ENCODE data around the gene SFXN4. TPM values are rescaled to one million over a fixed set of nuclear protein-coding genes. Genes with fewer than 3 reads are reported as not detected.

SFXN4 gene
- total and polyA plus RNA-seq, 2 of the 13 experiments (the other 11 are each of a cell fraction or from before 2014, with no cell fraction given): 47.7 to 64.9 TPM

DNA sequence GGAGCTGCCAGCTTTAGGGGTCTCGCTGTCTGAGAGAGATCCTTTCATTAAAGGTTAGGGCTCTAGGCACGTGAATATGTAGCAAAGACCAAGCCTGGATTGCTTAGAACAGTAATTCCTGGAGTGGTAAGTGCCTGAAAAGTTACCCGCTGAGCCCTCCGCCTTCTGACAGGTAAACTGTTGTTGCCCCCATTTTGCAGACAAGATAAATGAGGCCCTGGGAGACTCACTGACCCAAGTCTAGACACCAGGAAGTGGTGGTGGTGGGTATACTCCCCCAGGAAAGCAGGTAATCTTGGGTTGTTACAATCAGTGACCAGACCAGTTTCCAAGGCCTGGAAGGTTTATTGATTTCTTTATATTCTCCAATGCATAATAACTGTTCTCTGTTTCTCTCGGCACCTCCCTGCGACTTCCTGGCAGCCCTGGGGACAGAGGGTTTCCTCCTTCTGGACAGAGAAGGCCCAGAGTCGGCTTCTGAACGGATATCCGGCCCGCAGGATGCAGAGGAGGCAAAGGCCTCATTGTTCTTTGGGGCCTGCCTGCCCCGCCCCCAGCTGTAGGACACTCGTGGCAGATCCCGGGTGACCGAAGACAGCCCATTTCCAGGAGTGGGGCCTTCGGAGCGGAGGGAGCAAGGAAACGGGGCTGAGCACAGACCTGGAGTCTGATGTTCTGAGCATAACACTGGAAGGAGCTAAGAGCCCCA lies 40.5 kb upstream of the SFXN4 start (continued):
- peak; percentile 88 for TF ChIP-seq ZFY (CRISPR knock-in tag; IDR thresholded peaks at IDR 0.05)
- no peak for TF ChIP-seq ZNF354B (CRISPR knock-in tag; IDR thresholded peaks at IDR 0.05)
- TF ChIP-seq ZNF30 (CRISPR knock-in tag; IDR thresholded peaks at IDR 0.05): no peak
- peak; percentile 64; the same call in 1 of the 2 replicates for TF ChIP-seq KDM2A (CRISPR knock-in tag; IDR thresholded peaks at IDR 0.05; ENCODE audit: borderline replicate concordance, low read depth)
- TF ChIP-seq ZNF460 (CRISPR knock-in tag; IDR thresholded peaks at IDR 0.05; ENCODE audit: borderline replicate concordance): no peak
- TF ChIP-seq JARID2 (CRISPR knock-in tag; IDR thresholded peaks at IDR 0.05; ENCODE audit: insufficient replicate concordance): no peak
- TF ChIP-seq, protein P1, sequence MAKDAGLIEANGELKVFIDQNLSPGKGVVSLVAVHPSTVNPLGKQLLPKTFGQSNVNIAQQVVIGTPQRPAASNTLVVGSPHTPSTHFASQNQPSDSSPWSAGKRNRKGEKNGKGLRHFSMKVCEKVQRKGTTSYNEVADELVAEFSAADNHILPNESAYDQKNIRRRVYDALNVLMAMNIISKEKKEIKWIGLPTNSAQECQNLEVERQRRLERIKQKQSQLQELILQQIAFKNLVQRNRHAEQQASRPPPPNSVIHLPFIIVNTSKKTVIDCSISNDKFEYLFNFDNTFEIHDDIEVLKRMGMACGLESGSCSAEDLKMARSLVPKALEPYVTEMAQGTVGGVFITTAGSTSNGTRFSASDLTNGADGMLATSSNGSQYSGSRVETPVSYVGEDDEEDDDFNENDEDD (CRISPR knock-in tag; IDR thresholded peaks at IDR 0.05; ENCODE audit: borderline replicate concordance): 0 out of 2 replicates have a peak, but pooled peaks have one; percentile 10
- TF ChIP-seq TEAD3 (CRISPR knock-in tag; optimal IDR thresholded peaks at IDR 0.05; ENCODE audit: borderline replicate concordance): peak; percentile 5
- no peak for TF ChIP-seq STAT5B (CRISPR knock-in tag; IDR thresholded peaks at IDR 0.05)
- TF ChIP-seq AGO1 (IDR thresholded peaks at IDR 0.05; ENCODE audit: low read depth, low read length, poor library complexity, severe bottlenecking): no peak
- TF ChIP-seq ZNF24 (IDR thresholded peaks at IDR 0.05): no peak
- TF ChIP-seq YEATS2 (CRISPR knock-in tag; IDR thresholded peaks at IDR 0.05; ENCODE audit: borderline replicate concordance): peak; percentile 77
- TF ChIP-seq, protein P2, sequence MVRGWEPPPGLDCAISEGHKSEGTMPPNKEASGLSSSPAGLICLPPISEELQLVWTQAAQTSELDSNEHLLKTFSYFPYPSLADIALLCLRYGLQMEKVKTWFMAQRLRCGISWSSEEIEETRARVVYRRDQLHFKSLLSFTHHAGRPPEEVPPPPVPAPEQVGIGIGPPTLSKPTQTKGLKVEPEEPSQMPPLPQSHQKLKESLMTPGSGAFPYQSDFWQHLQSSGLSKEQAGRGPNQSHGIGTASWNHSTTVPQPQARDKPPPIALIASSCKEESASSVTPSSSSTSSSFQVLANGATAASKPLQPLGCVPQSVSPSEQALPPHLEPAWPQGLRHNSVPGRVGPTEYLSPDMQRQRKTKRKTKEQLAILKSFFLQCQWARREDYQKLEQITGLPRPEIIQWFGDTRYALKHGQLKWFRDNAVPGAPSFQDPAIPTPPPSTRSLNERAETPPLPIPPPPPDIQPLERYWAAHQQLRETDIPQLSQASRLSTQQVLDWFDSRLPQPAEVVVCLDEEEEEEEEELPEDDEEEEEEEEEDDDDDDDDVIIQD (CRISPR knock-in tag; IDR thresholded peaks at IDR 0.05; ENCODE audit: low read depth): no peak
- no peak for TF ChIP-seq ZNF333 (CRISPR knock-in tag; IDR thresholded peaks at IDR 0.05; ENCODE audit: borderline replicate concordance)
- peak; percentile 65 for TF ChIP-seq GATAD1 (CRISPR knock-in tag; IDR thresholded peaks at IDR 0.05)
- TF ChIP-seq KLF16 (CRISPR knock-in tag; IDR thresholded peaks at IDR 0.05): no peak
- TF ChIP-seq, protein P3, sequence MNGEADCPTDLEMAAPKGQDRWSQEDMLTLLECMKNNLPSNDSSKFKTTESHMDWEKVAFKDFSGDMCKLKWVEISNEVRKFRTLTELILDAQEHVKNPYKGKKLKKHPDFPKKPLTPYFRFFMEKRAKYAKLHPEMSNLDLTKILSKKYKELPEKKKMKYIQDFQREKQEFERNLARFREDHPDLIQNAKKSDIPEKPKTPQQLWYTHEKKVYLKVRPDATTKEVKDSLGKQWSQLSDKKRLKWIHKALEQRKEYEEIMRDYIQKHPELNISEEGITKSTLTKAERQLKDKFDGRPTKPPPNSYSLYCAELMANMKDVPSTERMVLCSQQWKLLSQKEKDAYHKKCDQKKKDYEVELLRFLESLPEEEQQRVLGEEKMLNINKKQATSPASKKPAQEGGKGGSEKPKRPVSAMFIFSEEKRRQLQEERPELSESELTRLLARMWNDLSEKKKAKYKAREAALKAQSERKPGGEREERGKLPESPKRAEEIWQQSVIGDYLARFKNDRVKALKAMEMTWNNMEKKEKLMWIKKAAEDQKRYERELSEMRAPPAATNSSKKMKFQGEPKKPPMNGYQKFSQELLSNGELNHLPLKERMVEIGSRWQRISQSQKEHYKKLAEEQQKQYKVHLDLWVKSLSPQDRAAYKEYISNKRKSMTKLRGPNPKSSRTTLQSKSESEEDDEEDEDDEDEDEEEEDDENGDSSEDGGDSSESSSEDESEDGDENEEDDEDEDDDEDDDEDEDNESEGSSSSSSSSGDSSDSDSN (CRISPR knock-in tag; IDR thresholded peaks at IDR 0.05): peak; percentile 26; the same call in 1 of the 2 replicates
- TF ChIP-seq HIVEP1 (CRISPR knock-in tag; IDR thresholded peaks at IDR 0.05): peak; percentile 21; the same call in 1 of the 2 replicates
- peak; percentile 81 for TF ChIP-seq SOX5 (CRISPR knock-in tag; IDR thresholded peaks at IDR 0.05; ENCODE audit: borderline replicate concordance)
- TF ChIP-seq, protein P4, sequence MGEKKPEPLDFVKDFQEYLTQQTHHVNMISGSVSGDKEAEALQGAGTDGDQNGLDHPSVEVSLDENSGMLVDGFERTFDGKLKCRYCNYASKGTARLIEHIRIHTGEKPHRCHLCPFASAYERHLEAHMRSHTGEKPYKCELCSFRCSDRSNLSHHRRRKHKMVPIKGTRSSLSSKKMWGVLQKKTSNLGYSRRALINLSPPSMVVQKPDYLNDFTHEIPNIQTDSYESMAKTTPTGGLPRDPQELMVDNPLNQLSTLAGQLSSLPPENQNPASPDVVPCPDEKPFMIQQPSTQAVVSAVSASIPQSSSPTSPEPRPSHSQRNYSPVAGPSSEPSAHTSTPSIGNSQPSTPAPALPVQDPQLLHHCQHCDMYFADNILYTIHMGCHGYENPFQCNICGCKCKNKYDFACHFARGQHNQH (CRISPR knock-in tag; IDR thresholded peaks at IDR 0.05): peak; percentile 65; the same call in 1 of the 2 replicates
- no peak for TF ChIP-seq ZNF589 (CRISPR knock-in tag; conservative IDR thresholded peaks at IDR 0.05)
- TF ChIP-seq HNRNPL (IDR thresholded peaks at IDR 0.05; ENCODE audit: low read depth, low read length): 0 out of 2 replicates have a peak, but pooled peaks have one; percentile 33
